Keratinocyte (primary cell): ENCODE measurements around the gene RGS6. TPM values are rescaled to one million over a fixed set of nuclear protein-coding genes. Genes with fewer than 3 reads are reported as not detected.
A peak's percentile ranks its signal among the peaks of the same experiment; 100 is the strongest.

Experiments used
- DNase-seq: peaks from one replicate; pipeline ENCODE4 v3.0.0-alpha.2; 2011; ENCODE audit warnings: low read depth, missing footprints, low spot score
- FAIRE-seq: peaks from 2 replicates; lab custom pipeline; 2011; peaks lifted over from hg19 to GRCh38; lab: Jason Lieb, UNC
- H2AFZ ChIP-seq: 2 replicates; pipeline ENCODE4 v1.6.0; 2012; ENCODE audit warnings: low read length, control low read depth, inconsistent platforms; ENCODE audit not compliant: control insufficient read depth
- H3K27ac ChIP-seq: 2 replicates; pipeline ENCODE4 v1.5.1; 2011; ENCODE audit warnings: low read length; ENCODE audit not compliant: control insufficient read depth, insufficient read depth
- H3K27me3 ChIP-seq: 3 replicates; pipeline ENCODE4 v1.6.0; 2011; ENCODE audit warnings: low read length; ENCODE audit not compliant: control insufficient read depth, insufficient read depth; ENCODE audit errors: extremely low read depth
- H3K36me3 ChIP-seq, 2 experiments: 2 replicates in 1 of 2; 3 replicates in 1 of 2; pipeline ENCODE4 v1.5.1; 2011; ENCODE audit warnings: low read length in 2 of 2, mild to moderate bottlenecking in 1 of 2; ENCODE audit not compliant: control insufficient read depth in 2 of 2, insufficient read depth in 2 of 2; ENCODE audit errors: extremely low read depth in 1 of 2
- H3K4me1 ChIP-seq: 3 replicates; pipeline ENCODE4 v1.5.1; 2011; ENCODE audit warnings: low read length; ENCODE audit not compliant: control insufficient read depth, insufficient read depth; ENCODE audit errors: extremely low read depth
- H3K4me2 ChIP-seq: 3 replicates; pipeline ENCODE4 v1.6.0; 2011; ENCODE audit warnings: low read depth, low read length; ENCODE audit not compliant: control insufficient read depth, insufficient read depth; ENCODE audit errors: extremely low read depth
- H3K4me3 ChIP-seq, 3 experiments: fragments of 200-600 bp in 1 of 3; sonication (generic) in 1 of 3; 2 replicates in 2 of 3; 3 replicates in 1 of 3; pipeline ENCODE4 v1.5.1; 2011 to 2016; ENCODE audit warnings: low read length in 3 of 3, mild to moderate bottlenecking in 3 of 3, control low read depth in 2 of 3, inconsistent platforms in 1 of 3, low read depth in 1 of 3, mixed read lengths in 1 of 3, mixed run types in 1 of 3, moderate library complexity in 1 of 3; ENCODE audit not compliant: control insufficient read depth in 2 of 3, insufficient read depth in 2 of 3; ENCODE audit errors: extremely low read depth in 1 of 3
- H3K79me2 ChIP-seq: 2 replicates; pipeline ENCODE4 v1.6.0; 2012; ENCODE audit warnings: low read length; ENCODE audit not compliant: control insufficient read depth, insufficient read depth
- H3K9ac ChIP-seq: 3 replicates; pipeline ENCODE4 v1.6.0; 2011; ENCODE audit warnings: low read length; ENCODE audit not compliant: control insufficient read depth, insufficient read depth; ENCODE audit errors: extremely low read depth
- H3K9me1 ChIP-seq: 3 replicates; pipeline ENCODE4 v1.6.0; 2011; ENCODE audit warnings: low read length; ENCODE audit not compliant: control insufficient read depth, insufficient read depth; ENCODE audit errors: extremely low read depth
- H3K9me3 ChIP-seq: 2 replicates; pipeline ENCODE4 v1.5.1; 2012; ENCODE audit warnings: low read depth, low read length; ENCODE audit not compliant: control insufficient read depth
- H4K20me1 ChIP-seq: 3 replicates; pipeline ENCODE4 v1.6.0; 2011; ENCODE audit warnings: low read length; ENCODE audit not compliant: control insufficient read depth, insufficient read depth; ENCODE audit errors: extremely low read depth
- EZH2 ChIP-seq: IDR thresholded peaks from one replicate; pipeline ENCODE4 v1.6.1; 2012; ENCODE audit warnings: inconsistent platforms, mild to moderate bottlenecking, low read length, moderate library complexity
- dilution Hi-C: fragments of 300-500 bp; cut with MboI; formaldehyde crosslinking; loops from one replicate; pipeline ENCODE4 v1.7.0; 2020; ENCODE audit warnings: low sequenced_read_pairs; ENCODE audit not compliant: extremely low pct_ligation_motif_present
- polyA plus RNA-seq, 5 experiments: library from polyadenylated mRNA; depleted of rRNA in 3 of 5; stranded (reverse) in 3 of 5; stranded (forward) in 1 of 5; unstranded in 1 of 5; fragments of >200 nt; gene quantifications; 1 replicate in 1 of 5; 2 replicates in 3 of 5; 3 replicates in 1 of 5; pipeline versions ENCODE4 v1.2.1 to v1.2.3, GENCODE V29; 2011 to 2012; ENCODE audit warnings: missing spikeins in 2 of 5, low read depth in 1 of 5, low replicate concordance in 1 of 5
- TF ChIP-seq, protein P1 (sequence below), 3 experiments: IDR thresholded peaks in 1 of 3; conservative IDR thresholded peaks in 1 of 3; optimal IDR thresholded peaks in 1 of 3; 2 replicates in 2 of 3; 3 replicates in 1 of 3; pipeline versions ENCODE3 to v1.5.1; 2011; ENCODE audit warnings: low read length in 3 of 3, mild to moderate bottlenecking in 3 of 3, moderate library complexity in 2 of 3, control low read depth in 1 of 3, inconsistent platforms in 1 of 3; ENCODE audit not compliant: insufficient read depth in 2 of 3; ENCODE audit errors: extremely low read depth in 1 of 3

RGS6 gene
- polyA plus RNA-seq, 1 donor (not counting 4 experiments of a cell fraction or from before 2014, with no cell fraction given), result not detected

DNA sequence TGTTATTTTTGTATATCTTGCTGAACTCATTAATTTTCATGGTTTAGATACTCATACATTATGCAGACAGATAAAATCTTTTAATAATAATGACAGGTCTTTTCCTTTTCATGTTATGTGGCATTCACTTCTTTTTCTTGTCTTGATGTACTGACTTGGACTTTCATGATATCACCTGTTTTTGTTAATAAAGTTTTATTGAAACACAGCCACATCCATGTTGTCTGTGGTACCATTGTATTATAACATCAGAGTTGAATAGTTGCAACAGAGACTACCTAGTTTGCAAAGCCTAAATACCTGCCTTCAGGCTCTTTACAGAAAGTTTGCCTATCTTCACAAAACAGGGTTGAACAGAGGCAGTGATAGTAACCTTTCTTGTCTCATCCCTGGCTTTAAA lies 85.1 kb downstream of the RGS6 start:
- no peaks in the 10 kb centered on the region for H3K4me1 ChIP-seq
- H2AFZ ChIP-seq, result no peak overlapping the region
- no peaks in the 10 kb centered on the region for H3K79me2 ChIP-seq
- no peaks in the 10 kb centered on the region for H3K27me3 ChIP-seq
- no peaks in the 10 kb centered on the region for H3K9me3 ChIP-seq
- H3K9me1 ChIP-seq, result no peaks in the 10 kb centered on the region
- no peak overlapping the region for H3K27ac ChIP-seq
- H3K36me3 ChIP-seq, result no peaks in the 10 kb centered on the region
- dilution Hi-C loops, result no loop called here
- no peak for TF ChIP-seq EZH2
- TF ChIP-seq, protein P1, sequence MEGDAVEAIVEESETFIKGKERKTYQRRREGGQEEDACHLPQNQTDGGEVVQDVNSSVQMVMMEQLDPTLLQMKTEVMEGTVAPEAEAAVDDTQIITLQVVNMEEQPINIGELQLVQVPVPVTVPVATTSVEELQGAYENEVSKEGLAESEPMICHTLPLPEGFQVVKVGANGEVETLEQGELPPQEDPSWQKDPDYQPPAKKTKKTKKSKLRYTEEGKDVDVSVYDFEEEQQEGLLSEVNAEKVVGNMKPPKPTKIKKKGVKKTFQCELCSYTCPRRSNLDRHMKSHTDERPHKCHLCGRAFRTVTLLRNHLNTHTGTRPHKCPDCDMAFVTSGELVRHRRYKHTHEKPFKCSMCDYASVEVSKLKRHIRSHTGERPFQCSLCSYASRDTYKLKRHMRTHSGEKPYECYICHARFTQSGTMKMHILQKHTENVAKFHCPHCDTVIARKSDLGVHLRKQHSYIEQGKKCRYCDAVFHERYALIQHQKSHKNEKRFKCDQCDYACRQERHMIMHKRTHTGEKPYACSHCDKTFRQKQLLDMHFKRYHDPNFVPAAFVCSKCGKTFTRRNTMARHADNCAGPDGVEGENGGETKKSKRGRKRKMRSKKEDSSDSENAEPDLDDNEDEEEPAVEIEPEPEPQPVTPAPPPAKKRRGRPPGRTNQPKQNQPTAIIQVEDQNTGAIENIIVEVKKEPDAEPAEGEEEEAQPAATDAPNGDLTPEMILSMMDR (optimal IDR thresholded peaks at IDR 0.05 in 1 of 3, IDR thresholded peaks at IDR 0.05 in 1 of 3, conservative IDR thresholded peaks at IDR 0.05 in 1 of 3; ENCODE audit: extremely low read depth in 1 of 3, insufficient read depth in 2 of 3, low read length in 3 of 3), result no peak
- FAIRE-seq (no peak), DNase-seq (no peak)
- no peak overlapping the region for H3K4me3 ChIP-seq
- no peak overlapping the region for H3K9ac ChIP-seq
- H3K4me2 ChIP-seq, result no peak overlapping the region
- H4K20me1 ChIP-seq, result no peaks in the 10 kb centered on the region

DNA sequence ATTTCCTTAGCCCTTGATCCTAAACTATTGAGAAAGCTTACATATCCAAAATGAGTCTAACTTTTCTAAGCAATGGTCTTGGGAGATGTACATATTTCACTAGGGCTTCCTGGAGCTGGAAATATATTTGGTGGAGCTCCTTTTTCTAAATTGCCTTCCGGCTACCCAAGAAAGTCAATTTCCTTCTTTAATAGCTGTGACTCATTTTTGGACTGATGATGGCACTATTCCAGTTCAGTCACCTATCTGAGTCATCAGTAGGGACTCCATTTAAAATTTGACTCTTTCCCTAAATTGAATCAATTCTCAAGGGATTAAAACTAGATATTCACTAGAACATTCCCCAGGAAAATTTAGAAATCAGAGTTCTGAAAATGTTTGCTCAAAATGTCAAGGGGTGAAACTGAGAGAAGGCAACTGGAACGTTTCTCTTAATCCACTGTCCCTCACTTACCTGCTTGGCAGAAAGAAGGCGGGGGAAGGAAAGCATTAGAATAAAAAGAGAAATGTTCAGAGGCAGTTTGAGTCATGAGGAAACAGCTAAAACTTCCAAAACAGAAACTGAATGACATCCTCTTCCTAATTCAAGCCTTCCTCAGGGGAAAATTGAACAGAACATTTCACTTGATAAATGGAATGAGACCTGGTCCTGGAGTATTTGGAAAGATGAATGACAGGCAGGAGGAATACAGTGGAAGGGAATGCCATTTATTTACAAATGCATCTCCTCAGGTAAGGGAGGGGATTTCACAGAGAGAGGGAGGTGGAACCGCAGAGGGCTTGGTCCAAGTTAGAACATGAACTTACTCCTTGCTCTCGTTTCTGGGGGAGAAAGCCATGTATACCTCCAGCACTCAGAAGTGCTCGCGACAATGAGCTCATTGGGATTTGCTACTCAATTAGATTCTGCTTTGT lies 91.2 kb downstream of the RGS6 start:
- FAIRE-seq (peak; percentile 13), DNase-seq (peak; percentile 23)
- Histone ChIP-seq H3K9me1 (no peaks in the 10 kb centered on the region), H2AFZ (no peak overlapping the region), H3K4me1 (peaks cover 20% of the 10 kb centered on the region), H3K27ac (peak overlapping the region; percentile 40), H3K27me3 (no peaks in the 10 kb centered on the region), H3K4me3 (peak overlapping the region in 1 of 3 experiments; percentile 29), H3K4me2 (peak overlapping the region; percentile 76), H3K9me3 (no peaks in the 10 kb centered on the region), H3K9ac (no peak overlapping the region), H3K79me2 (no peaks in the 10 kb centered on the region), H4K20me1 (no peaks in the 10 kb centered on the region), H3K36me3 (no peaks in the 10 kb centered on the region)
- no peak for TF ChIP-seq EZH2
- TF ChIP-seq, protein P1 (optimal IDR thresholded peaks at IDR 0.05 in 1 of 3, IDR thresholded peaks at IDR 0.05 in 1 of 3, conservative IDR thresholded peaks at IDR 0.05 in 1 of 3; ENCODE audit: extremely low read depth in 1 of 3, insufficient read depth in 2 of 3, low read length in 3 of 3), result no peak
- dilution Hi-C loops, result no loop called here
